ENCODE results near the gene TBC1D16. TPM values are rescaled to one million over a fixed set of nuclear protein-coding genes. Genes with fewer than 3 reads are reported as not detected.
"Not testable (repeated sequence)": the region's sequence is repeated elsewhere in the genome, so short reads cannot be mapped to it uniquely, and the experiment has no call there.

Gene TBC1D16
- total RNA-seq, 1 donor from 2014 or later: 29.1 TPM

DNA sequence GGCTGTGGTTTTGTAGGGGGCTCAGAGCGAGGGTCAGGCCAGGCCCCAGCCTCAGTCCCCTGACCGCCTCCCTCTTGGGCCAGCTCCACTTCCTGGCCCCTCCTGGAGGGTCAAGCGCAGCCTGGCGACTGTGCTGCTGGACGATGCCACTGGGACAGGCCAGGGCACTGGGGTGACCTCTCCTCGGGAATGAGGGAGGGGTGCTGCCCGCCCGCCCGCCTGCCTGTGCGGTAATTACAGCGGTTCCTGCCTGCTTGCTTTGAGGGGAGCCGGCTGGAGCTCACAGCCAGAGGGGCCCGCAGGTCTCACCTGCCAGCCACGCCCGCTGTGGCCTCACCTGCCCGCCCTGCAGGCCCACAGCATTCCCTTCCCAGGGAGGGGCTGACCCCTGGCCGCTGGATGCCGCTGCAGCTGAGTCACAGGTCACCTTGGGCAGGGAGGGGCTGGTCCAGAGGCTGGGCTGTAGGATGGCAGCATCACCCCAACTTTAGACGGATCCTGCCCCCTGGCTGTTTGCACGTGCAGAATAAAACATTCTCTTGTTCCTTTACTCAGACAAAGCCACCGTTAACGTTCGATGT, 119.7 kb downstream of the TBC1D16 start:
- DNase-seq (ENCODE audit: low read depth in 2 of 2): no peak

- no peak for DNase-seq (ENCODE audit: low read depth in 2 of 2)
Observed at GRCh38 chr17:79914813-79915740, 120.6 kb downstream of the TBC1D16 start.

- DNase-seq (ENCODE audit: low read depth in 2 of 2): no peak
Observed at GRCh38 chr17:79913896-79914812, 121.5 kb downstream of the TBC1D16 start.

GRCh38 chr17:79913451-79913850, 122.2 kb downstream of the TBC1D16 start:
- no peak for DNase-seq (ENCODE audit: low read depth in 2 of 2)

DNA sequence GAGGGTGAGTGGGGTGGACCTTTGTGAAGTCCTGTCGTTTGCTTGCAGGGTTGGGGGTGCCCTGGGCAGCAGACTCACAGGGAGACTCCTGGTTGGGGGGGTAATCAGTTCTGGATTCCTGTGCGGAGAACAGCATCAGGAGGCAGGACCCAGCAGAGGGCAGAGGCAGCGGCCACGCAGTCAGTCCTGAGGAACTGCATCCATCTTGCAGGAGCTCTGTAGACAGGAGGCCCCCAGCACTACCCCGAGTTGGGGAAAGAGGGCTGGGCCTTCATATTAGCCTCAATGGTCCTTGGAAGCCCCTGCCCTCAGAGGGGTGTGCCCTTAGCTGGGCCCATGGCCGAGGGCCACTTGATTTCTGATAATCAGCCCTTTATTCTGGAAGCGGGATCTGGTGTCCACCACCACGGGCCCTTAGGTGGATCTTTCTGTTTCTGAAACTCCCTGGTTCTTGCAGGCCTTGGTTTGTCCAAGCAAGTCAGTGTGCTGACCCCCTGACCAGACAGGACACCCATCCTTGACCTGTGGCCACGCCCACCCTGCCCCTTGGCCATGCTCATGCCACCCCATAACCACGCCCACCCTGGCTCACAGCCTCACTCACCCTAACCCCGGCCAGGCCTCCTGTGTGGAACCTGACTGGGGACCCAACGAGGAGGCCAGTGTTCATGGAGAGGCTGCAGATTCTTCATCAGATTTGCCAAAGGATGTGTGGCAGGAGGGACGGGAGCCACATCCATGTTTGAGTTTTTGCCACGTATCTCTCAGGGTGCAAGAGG, 122.9 kb downstream of the TBC1D16 start:
- no peak for DNase-seq (ENCODE audit: low read depth in 2 of 2)

DNA sequence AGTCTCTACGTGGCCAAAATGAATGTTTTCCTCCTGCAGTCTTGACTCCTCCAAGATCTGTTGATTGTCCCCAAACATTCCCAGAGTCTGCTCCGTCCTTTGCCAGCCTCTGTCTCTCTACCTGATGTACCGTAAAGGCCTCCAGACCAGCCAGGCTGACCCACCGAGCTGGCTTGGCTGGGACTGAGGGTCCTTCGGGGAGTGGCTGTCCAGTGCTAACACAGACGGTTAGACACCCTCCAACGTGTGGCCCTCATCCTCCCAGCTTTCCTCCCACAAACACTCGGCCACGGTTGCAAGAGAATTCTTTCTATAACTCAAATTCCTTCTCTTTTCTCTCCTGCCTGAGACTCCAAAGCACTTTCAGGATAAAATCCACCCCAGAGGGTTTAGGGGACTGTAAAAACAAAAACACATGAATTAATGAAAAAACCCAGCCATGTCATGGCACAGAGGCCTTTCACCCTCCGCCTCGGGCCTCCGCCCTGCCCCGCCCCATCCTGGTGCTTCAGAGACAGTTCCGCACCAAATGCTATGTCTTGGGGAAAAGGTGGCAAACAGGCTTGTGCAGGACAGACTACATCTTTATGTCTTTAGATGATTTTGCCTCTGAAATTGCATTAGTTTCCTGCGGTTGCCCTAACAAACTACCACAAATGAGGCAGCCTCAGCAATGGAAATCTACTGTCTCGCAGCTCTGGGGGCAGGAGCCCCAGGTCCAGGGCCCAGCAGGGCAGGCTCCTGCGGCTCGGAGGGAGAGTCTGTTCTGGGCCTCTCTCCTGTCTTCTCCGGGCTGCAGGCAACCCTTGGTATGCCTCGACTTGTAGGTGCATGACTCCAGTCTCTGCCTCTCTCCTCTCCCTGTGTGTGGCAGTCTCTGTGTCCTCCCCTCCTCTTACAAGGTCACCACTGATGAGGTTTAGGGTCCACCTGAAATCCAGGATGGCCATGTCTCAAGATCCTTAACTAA, 124.0 kb downstream of the TBC1D16 start:
- DNase-seq (ENCODE audit: low read depth in 2 of 2): no peak

DNA sequence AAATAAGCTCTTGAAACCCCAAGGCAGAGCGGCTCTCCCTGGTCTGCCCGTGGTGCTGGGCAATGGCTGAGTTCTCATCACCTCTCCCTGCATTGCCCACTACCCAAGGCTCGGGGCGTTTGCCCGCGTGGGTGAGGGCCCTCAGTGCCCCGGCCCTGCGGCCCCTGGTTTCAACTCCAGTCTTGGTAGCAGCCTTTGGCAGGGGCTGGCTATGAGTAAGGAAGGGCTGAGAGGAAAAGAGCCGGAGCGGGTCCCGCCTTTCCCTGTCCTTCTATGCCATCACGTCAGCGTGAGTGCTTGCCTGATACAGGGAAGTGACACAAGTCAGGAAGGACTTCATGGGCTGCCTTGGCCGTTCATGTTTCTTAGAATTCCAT, 124.7 kb downstream of the TBC1D16 start:
- DNase-seq (ENCODE audit: low read depth in 2 of 2): no peak

GRCh38 chr17:79909121-79909520, 126.6 kb downstream of the TBC1D16 start:
- no peak for DNase-seq (ENCODE audit: low read depth in 2 of 2)

DNA sequence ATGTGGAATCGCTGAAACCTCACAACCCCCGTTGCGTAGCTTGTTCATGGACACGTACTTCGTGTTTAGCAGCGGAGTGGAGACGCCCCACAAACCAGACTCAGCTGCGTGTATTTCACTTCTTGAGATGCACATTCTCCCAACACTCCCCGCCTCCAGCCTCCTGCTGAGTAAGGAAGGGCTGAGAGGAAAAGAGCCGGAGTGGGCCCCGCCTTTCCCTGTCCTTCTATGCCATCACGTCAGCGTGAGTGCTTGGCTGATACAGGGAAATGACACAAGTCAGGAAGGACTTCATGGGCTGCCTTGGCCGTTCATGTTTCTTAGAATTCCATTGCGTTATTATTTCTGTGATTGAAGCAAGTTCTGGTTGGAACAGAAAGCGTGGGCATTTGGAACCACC, 127.8 kb downstream of the TBC1D16 start:
- DNase-seq (ENCODE audit: low read depth in 2 of 2): no peak

- no peak for DNase-seq (ENCODE audit: low read depth in 2 of 2)
Observed at GRCh38 chr17:79907217-79907715, 128.4 kb downstream of the TBC1D16 start.

GRCh38 chr17:79905832-79906231, 129.8 kb downstream of the TBC1D16 start:
- peak in 1 of 2 donors; percentile 8 for DNase-seq (ENCODE audit: low read depth in 2 of 2)

- DNase-seq (ENCODE audit: low read depth in 2 of 2): no peak
Observed at GRCh38 chr17:79904865-79905264, 130.8 kb downstream of the TBC1D16 start.

DNA sequence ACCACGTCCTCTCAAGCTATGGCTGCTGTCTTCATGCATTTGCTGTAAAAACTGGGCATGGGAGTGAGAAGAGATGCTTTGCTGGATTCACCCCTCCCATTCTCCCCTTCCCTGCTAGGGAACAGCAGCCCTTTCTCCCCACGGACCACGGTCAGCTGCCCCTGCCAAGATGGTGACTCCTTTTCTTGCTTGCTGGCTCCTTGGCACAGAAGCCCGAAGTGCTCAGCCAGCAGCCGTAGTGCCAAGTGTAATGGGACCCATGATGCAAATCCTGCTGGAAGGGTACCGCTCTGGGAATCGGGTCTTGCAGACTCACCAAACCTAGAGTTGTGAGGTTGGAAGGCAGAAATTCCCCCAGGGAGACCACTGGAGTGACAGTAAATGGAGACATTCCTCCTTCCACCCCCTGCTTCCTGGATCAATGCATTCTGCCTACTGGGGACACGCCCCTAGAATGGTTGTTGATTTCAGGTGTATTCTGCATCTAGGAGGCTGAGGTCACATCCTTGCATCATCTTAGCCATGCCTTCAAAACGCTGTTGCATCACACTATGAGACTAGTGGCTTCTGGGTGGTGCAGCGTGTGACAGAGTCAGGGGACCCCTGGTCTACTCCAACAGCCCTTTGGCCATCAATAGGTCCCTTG, 133.4 kb downstream of the TBC1D16 start:
- DNase-seq (ENCODE audit: low read depth in 2 of 2): no peak

GRCh38 chr17:79901131-79901530, 134.5 kb downstream of the TBC1D16 start:
- no peak for DNase-seq (ENCODE audit: low read depth in 2 of 2)

- no peak for DNase-seq (ENCODE audit: low read depth in 2 of 2)
Observed at GRCh38 chr17:79899584-79899983, 136.1 kb downstream of the TBC1D16 start.

GRCh38 chr17:79897243-79898063, 138.2 kb downstream of the TBC1D16 start:
- DNase-seq (ENCODE audit: low read depth in 2 of 2): no peak

- DNase-seq (ENCODE audit: low read depth in 2 of 2): not testable (repeated sequence)
Observed at GRCh38 chr17:79893457-79893856, 142.2 kb downstream of the TBC1D16 start.

Data from dermis microvascular lymphatic vessel endothelial cell (primary cell).